HL-60 (cell line): ENCODE results near the gene SLC44A3.

ENCODE experiments used
- GABPA ChIP-seq: IDR thresholded peaks from 2 replicates; pipeline ENCODE4 v1.6.1; 2012; ENCODE audit warnings: low read depth
- POLR2AphosphoS5 ChIP-seq: IDR thresholded peaks from 2 replicates; pipeline ENCODE4 v1.6.1; 2012; ENCODE audit warnings: low read depth
- SPI1 ChIP-seq: IDR thresholded peaks from 2 replicates; pipeline ENCODE4 v1.6.1; 2012; ENCODE audit warnings: low read depth, mild to moderate bottlenecking, borderline replicate concordance
- TF ChIP-seq, protein P1 (sequence below): IDR thresholded peaks from one replicate; pipeline ENCODE4 v1.5.1; 2011; ENCODE audit warnings: low read length, control low read depth, inconsistent platforms; ENCODE audit not compliant: insufficient read depth
- TF ChIP-seq, protein P2 (sequence below): IDR thresholded peaks from 2 replicates; pipeline ENCODE4 v1.6.1; 2012; ENCODE audit warnings: low read depth; ENCODE audit not compliant: insufficient replicate concordance

DNA sequence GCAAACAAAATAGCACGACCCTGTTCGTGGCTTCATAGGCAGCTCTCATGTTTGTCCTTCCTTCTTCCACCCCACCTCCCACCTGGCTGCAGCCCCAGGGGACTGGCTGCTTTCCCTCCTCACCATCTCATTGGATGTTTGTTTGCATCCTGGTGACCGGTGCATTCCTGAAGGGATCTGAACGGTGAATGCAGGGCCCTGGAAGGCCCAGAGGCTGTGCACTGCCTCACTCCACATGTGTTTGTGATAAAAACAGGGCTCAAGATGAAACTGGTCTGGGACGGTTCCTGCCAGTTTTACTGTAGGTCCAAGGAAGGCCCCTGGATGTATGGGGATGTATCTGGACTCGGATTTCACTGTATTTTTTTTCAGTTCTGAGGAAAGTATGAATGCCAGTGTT, 63.9 kb downstream of the SLC44A3 start:
- TF ChIP-seq, protein P1, sequence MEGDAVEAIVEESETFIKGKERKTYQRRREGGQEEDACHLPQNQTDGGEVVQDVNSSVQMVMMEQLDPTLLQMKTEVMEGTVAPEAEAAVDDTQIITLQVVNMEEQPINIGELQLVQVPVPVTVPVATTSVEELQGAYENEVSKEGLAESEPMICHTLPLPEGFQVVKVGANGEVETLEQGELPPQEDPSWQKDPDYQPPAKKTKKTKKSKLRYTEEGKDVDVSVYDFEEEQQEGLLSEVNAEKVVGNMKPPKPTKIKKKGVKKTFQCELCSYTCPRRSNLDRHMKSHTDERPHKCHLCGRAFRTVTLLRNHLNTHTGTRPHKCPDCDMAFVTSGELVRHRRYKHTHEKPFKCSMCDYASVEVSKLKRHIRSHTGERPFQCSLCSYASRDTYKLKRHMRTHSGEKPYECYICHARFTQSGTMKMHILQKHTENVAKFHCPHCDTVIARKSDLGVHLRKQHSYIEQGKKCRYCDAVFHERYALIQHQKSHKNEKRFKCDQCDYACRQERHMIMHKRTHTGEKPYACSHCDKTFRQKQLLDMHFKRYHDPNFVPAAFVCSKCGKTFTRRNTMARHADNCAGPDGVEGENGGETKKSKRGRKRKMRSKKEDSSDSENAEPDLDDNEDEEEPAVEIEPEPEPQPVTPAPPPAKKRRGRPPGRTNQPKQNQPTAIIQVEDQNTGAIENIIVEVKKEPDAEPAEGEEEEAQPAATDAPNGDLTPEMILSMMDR, result no peak
- TF ChIP-seq POLR2AphosphoS5, result no peak
- TF ChIP-seq, protein P2, sequence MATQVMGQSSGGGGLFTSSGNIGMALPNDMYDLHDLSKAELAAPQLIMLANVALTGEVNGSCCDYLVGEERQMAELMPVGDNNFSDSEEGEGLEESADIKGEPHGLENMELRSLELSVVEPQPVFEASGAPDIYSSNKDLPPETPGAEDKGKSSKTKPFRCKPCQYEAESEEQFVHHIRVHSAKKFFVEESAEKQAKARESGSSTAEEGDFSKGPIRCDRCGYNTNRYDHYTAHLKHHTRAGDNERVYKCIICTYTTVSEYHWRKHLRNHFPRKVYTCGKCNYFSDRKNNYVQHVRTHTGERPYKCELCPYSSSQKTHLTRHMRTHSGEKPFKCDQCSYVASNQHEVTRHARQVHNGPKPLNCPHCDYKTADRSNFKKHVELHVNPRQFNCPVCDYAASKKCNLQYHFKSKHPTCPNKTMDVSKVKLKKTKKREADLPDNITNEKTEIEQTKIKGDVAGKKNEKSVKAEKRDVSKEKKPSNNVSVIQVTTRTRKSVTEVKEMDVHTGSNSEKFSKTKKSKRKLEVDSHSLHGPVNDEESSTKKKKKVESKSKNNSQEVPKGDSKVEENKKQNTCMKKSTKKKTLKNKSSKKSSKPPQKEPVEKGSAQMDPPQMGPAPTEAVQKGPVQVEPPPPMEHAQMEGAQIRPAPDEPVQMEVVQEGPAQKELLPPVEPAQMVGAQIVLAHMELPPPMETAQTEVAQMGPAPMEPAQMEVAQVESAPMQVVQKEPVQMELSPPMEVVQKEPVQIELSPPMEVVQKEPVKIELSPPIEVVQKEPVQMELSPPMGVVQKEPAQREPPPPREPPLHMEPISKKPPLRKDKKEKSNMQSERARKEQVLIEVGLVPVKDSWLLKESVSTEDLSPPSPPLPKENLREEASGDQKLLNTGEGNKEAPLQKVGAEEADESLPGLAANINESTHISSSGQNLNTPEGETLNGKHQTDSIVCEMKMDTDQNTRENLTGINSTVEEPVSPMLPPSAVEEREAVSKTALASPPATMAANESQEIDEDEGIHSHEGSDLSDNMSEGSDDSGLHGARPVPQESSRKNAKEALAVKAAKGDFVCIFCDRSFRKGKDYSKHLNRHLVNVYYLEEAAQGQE, result no peak
- no peak for TF ChIP-seq GABPA
- TF ChIP-seq SPI1, result no peak
